DND-41 (cell line): Measurements from ENCODE around the gene DCLK1.

Source experiments
- ATAC-seq: fragments of 200-7000 bp; cut with Tn5 transposase; 3 replicates; pipeline ENCODE4 v1.9.1; 2021; ENCODE audit warnings: low read depth; ENCODE audit not compliant: insufficient read depth
- DNase-seq: peaks from one replicate; pipeline ENCODE4 v3.0.0-alpha.2; 2020
- H2AFZ ChIP-seq: 2 replicates; pipeline ENCODE4 v1.6.0; 2012; ENCODE audit warnings: low read depth, low read length
- H3K27ac ChIP-seq: 2 replicates; pipeline ENCODE4 v1.5.1; 2012; ENCODE audit warnings: low read length, inconsistent platforms
- H3K27me3 ChIP-seq: fragments of 200-600 bp; sonication (generic); 2 replicates; pipeline ENCODE4 v1.6.0; 2012; ENCODE audit warnings: low read length, mild to moderate bottlenecking, inconsistent platforms; ENCODE audit not compliant: insufficient read depth, poor library complexity
- H3K36me3 ChIP-seq: 2 replicates; pipeline ENCODE4 v1.5.1; 2012; ENCODE audit warnings: low read length, inconsistent platforms; ENCODE audit not compliant: insufficient read depth
- H3K4me1 ChIP-seq: 2 replicates; pipeline ENCODE4 v1.5.1; 2012; ENCODE audit warnings: mild to moderate bottlenecking, low read length; ENCODE audit not compliant: insufficient read depth
- H3K4me2 ChIP-seq: 2 replicates; pipeline ENCODE4 v1.6.0; 2012; ENCODE audit warnings: mild to moderate bottlenecking, moderate library complexity, low read length, inconsistent platforms; ENCODE audit not compliant: insufficient read depth
- H3K4me3 ChIP-seq, 2 experiments: fragments of 200-600 bp in 1 of 2; shearing (Covaris generic) in 1 of 2; 2 replicates each; pipeline ENCODE4 v1.5.1; 2012 to 2016; ENCODE audit warnings: inconsistent platforms in 2 of 2, low read length in 2 of 2, mild to moderate bottlenecking in 2 of 2, low read depth in 1 of 2, moderate library complexity in 1 of 2
- H3K79me2 ChIP-seq: 2 replicates; pipeline ENCODE4 v1.6.0; 2012; ENCODE audit warnings: low read length, inconsistent platforms; ENCODE audit not compliant: insufficient read depth
- H3K9ac ChIP-seq: 2 replicates; pipeline ENCODE4 v1.6.0; 2012; ENCODE audit warnings: low read depth, mild to moderate bottlenecking, inconsistent platforms, low read length, moderate library complexity
- H3K9me3 ChIP-seq: 2 replicates; pipeline ENCODE4 v1.5.1; 2012; ENCODE audit warnings: low read length, moderate library complexity, mild to moderate bottlenecking, inconsistent platforms; ENCODE audit not compliant: insufficient read depth, severe bottlenecking
- H4K20me1 ChIP-seq: 2 replicates; pipeline ENCODE4 v1.6.0; 2012; ENCODE audit warnings: low read length; ENCODE audit not compliant: insufficient read depth
- CTCF ChIP-seq: IDR thresholded peaks from 2 replicates; pipeline ENCODE4 v1.5.1; 2012; ENCODE audit warnings: borderline replicate concordance, low read length, moderate library complexity, mild to moderate bottlenecking; ENCODE audit not compliant: poor library complexity, severe bottlenecking; ENCODE audit errors: extremely low read depth
- EZH2 ChIP-seq: IDR thresholded peaks from 3 replicates; pipeline ENCODE4 v1.6.1; 2012; ENCODE audit warnings: borderline replicate concordance, low read depth, mild to moderate bottlenecking, moderate library complexity, low read length, inconsistent platforms; ENCODE audit not compliant: severe bottlenecking

Gene DCLK1

GRCh38 chr13:35956074-35956473, 175.1 kb downstream of the DCLK1 start:
- Histone ChIP-seq H3K79me2 (no peaks in the 10 kb centered on the region), H3K4me2 (no peak overlapping the region), H3K4me3 (no peak overlapping the region), H3K27ac (no peak overlapping the region), H3K36me3 (no peaks in the 10 kb centered on the region), H3K27me3 (no peaks in the 10 kb centered on the region), H2AFZ (no peak overlapping the region), H4K20me1 (no peaks in the 10 kb centered on the region), H3K9me3 (peaks cover 4% of the 10 kb centered on the region), H3K9ac (no peak overlapping the region), H3K4me1 (no peaks in the 10 kb centered on the region)
- DNase-seq, result no peak
- no peak for ATAC-seq
- TF ChIP-seq CTCF (no peak), EZH2 (no peak)

- Histone ChIP-seq H3K4me3 (no peak overlapping the region), H3K79me2 (no peaks in the 10 kb centered on the region), H3K27me3 (no peaks in the 10 kb centered on the region), H3K4me1 (no peaks in the 10 kb centered on the region), H3K36me3 (no peaks in the 10 kb centered on the region), H3K4me2 (no peak overlapping the region), H3K27ac (no peak overlapping the region), H4K20me1 (no peaks in the 10 kb centered on the region), H3K9me3 (peaks cover 4% of the 10 kb centered on the region), H2AFZ (no peak overlapping the region), H3K9ac (no peak overlapping the region)
- ATAC-seq (no peak), DNase-seq (no peak)
- TF ChIP-seq CTCF, result no peak
- no peak for TF ChIP-seq EZH2
Observed at GRCh38 chr13:35954207-35954560, 177.0 kb downstream of the DCLK1 start.

GRCh38 chr13:35953537-35954206, 177.5 kb downstream of the DCLK1 start:
- ATAC-seq (no peak), DNase-seq (no peak)
- Histone ChIP-seq H3K4me3 (no peak overlapping the region), H4K20me1 (no peaks in the 10 kb centered on the region), H3K4me2 (no peak overlapping the region), H2AFZ (no peak overlapping the region), H3K9ac (no peak overlapping the region), H3K36me3 (no peaks in the 10 kb centered on the region), H3K27ac (no peak overlapping the region), H3K79me2 (no peaks in the 10 kb centered on the region), H3K4me1 (no peaks in the 10 kb centered on the region), H3K27me3 (no peaks in the 10 kb centered on the region), H3K9me3 (peaks cover 4% of the 10 kb centered on the region)
- no peak for TF ChIP-seq CTCF
- TF ChIP-seq EZH2, result no peak
